ENCODE measurements around the gene ABHD12B.

Gene ABHD12B

GRCh38 chr14:50839048-50839447, 32.8 kb upstream of the ABHD12B start:
- no peak for DNase-seq (ENCODE audit: low read depth in 2 of 2)

- no peak for DNase-seq (ENCODE audit: low read depth in 2 of 2)
Measured at GRCh38 chr14:50839691-50840090, 32.2 kb upstream of the ABHD12B start.

DNA sequence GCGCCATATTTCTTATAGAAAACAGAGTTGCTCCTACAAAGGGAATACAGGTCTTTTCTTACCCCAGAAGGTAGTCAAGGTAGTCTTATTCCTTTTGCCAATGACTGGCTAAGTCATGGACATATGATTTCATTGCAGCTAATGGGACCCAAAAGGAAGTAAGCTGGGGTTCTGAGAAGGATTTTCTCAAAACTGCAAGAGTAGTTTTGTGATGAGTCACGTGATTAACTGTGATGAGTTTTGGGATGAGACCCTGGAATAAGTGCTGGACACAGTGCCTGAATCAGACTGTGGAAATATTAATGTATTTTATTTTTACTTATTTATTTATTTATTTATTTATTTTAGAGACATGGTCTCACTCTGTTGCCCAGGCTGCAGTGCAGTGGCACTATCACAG, 27.5 kb upstream of the ABHD12B start:
- DNase-seq (ENCODE audit: low read depth in 2 of 2): no peak

DNA sequence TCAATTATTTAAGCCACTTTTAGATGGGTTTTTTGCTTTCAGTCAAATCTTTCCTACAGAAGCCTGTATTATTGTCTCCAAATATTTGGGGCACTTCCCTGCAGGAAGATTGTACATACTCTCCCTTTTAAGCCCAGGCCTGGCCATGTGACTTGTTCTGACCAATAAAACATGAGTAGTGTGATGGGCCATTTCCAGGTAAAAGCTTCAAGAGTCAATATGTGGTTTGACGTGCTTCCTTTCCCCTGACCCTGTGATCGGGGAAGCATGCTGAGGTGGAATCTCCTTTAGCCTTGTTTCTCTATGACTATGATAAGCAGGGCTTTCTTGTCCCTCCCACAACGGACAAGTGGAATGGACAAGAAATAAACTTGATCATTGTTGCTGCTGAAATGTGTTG, 26.7 kb upstream of the ABHD12B start:
- no peak for DNase-seq (ENCODE audit: low read depth in 2 of 2)

GRCh38 chr14:50846226-50846880, 25.5 kb upstream of the ABHD12B start:
- DNase-seq (ENCODE audit: low read depth in 2 of 2): no peak

DNA sequence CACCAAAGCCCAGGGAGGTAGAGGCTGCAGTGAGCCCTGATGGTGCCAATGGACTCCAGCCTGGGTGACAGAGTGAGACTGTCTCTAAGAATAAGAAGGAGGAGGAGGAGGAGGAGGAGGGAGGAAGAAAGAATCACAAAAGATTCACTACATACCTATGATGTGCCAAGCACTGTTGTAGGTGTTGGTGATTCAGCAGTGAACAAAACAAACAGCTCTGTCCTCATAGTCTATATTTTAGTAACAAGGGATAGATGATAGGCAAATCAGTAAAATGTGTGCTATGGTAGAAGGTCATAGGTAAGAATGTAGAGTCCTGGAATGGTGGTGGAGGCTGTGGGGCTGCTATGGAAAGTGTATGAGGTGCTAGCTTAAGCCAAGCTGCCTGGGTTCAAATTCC, 18.0 kb upstream of the ABHD12B start:
- DNase-seq (ENCODE audit: low read depth in 2 of 2): no peak

DNA sequence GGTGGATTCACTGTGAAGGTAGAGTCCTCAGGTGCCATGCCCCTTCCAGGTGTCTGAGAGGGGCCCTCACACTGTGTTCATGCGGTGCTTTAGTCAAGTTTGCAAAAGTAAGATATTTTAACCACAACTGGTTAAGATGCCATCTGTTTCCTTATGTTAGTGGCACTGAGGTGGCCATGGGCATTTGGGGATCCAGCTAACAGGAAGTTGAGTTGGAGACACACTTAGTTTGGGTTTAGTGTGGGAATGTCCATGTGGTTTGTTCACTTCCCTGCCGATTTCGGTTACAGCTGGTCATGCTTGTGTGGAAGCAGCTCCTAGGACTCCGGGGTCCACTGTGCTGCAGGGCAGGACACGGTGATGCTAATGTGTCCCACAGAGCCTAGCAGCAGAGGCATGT, 17.3 kb upstream of the ABHD12B start:
- DNase-seq (ENCODE audit: low read depth in 2 of 2): no peak

DNA sequence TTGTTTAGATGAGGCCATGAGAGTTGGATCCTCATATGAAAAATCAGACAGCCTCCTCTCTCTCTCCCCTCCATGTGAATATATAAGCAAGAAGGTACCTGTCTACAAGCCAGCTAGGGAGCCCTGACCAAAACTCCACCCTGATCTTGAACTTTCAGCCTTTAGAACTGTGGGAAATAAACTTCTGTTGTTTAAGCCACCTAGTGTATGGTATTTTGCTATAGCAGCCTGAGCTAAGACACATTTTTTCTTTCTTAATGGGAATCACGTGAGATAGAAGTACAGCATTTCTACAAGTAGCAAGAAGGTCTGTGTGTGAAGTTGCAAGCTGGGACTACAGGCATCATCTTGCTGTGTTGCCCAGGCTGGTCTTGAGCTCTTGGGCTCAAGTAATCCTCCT, 16.3 kb upstream of the ABHD12B start:
- no peak for DNase-seq (ENCODE audit: low read depth in 2 of 2)

DNA sequence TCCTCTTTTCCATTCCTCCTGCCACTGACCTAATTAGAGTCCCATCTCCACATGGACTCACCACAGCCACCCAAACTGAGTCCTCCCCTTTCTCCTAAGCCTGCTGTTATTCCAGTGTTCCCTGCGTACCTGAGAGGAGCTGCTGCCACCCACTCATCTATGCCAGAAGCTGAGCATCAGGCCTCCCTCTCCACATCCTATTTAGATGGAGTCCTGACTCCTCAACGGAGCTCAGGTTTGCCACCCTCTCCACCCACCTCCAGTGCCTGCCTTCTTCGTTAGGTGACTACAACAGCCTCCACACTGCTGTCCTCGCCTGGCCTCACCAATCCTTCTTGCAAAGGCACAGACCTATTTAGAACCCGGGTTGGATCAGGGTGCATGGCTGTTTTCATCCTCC, 15.2 kb upstream of the ABHD12B start:
- DNase-seq (ENCODE audit: low read depth in 2 of 2): no peak

DNA sequence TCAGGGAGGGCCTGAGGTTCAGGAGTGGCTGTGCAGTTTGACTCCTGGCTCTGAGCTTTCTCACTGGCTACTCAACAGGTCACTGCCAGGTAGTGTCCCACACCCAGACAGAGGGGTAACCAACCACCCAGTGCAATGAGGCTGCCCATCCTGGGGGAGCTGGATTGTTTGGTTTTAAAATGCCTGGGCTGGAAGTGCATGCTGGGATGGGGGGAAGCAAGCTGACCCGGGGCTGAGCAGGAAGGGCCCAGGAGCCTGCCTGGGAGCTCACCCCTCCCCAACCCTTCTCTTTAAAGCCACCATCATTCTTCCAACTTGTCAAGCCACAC, 12.6 kb upstream of the ABHD12B start:
- DNase-seq (ENCODE audit: low read depth in 2 of 2): no peak

- peak; percentile 57 to 79 for DNase-seq (ENCODE audit: low read depth in 2 of 2)
Measured at GRCh38 chr14:50860478-50861086, 11.3 kb upstream of the ABHD12B start.

DNA sequence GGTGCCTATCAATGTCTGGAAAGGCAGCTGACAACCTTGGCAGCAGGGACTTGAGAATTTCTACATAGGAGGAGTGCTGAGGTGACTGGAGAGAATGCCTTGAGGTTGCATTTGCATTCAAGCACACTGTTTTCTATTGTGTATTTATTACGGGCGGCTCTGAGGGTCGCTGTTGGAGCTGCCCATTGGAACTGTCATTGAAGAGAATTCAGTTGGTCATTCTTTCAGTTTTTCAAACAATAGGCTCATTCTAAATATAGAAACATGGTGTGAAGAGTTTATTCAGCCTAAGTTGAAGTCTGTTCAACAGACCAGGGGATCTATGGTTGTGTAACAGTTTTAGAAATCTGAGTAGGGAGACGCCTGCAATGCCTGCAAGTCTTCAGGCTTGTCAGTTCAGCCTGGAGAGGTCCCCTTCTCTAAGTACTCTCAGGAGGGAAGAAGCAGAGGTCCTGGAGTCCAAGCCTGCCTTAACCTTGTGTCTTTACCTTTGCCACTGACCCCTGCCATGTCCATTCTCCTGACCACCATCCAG, 9.8 kb upstream of the ABHD12B start:
- no peak for DNase-seq (ENCODE audit: low read depth in 2 of 2)

DNA sequence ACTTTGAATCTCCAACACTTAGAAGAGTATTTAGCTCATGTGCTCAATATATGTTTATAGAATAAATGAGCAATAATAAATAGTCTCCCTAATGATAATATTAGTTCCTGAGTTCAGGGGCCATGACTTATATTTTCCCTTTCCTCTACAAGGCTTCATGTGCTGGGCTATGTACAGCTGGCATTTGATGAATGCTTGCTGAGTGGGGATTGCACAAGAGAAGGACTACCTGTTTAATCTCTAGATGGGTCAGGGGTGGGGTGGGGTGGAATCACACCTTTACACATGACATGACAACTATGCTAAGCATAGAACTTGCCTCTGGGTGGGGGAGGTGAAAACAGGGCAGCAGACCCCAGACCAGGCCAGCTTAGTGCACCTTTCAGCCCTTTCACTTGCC, 7.6 kb upstream of the ABHD12B start:
- no peak for DNase-seq (ENCODE audit: low read depth in 2 of 2)

DNA sequence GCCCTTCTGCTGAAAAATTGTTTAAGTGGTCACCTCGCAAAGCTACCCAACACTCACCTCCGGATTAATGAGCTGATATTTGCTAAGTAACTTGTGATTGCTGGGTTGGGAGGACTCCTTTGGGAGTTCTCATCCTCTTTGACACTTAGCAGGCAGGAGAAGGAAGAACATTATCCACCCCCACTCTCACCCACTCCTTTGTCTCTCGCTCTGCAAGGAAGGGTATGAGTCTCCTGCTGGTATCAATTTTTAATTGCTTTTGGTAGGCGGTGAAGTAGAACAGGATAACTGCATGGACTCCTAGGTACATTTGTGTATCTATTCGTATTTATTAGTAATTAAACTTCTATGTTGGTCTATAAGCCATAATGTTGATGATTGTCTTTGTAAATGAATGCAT, 6.9 kb upstream of the ABHD12B start:
- DNase-seq (ENCODE audit: low read depth in 2 of 2): no peak

- DNase-seq (ENCODE audit: low read depth in 2 of 2): no peak
Measured at GRCh38 chr14:50865391-50866076, 6.3 kb upstream of the ABHD12B start.

DNA sequence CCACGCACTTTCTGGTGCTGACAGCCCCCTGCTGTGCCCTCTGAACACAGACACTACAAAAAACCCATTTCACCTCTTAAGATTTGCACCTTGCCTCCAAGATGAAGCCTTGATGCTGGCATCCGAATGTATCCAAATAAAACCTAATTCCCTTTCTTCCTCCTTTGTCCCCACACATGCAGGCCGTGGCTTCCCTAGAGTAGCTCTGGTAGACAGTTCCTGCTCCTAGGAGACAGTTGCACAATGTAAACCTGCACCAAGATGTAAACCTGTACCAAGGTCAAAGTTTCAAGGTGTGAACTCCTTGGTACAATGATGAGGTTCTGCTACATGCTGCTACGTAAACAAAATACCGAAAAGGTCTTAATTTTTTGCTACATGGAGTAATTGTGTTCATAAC, 625 bp upstream of the ABHD12B start:
- no peak for DNase-seq (ENCODE audit: low read depth in 2 of 2)

DNA sequence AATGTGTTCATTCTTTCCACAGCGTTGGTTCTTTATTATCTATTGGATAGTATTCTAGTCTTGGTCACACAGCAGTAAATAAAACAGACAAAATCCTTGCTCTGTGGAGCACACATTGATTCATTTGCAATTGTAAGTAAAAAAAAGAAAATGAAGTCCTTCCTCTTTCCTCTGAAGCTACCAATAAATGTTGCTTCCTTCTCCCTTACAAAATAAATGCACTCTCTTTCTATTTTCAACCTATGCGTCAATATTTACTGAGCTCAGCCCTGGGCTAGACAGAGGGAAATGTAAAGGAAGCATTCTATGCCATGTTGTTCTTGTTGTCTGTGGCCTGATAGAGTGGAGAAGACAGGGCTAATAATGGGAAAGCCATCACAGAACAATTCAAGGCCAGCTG, 2.9 kb downstream of the ABHD12B start:
- no peak for DNase-seq (ENCODE audit: low read depth in 2 of 2)

DNA sequence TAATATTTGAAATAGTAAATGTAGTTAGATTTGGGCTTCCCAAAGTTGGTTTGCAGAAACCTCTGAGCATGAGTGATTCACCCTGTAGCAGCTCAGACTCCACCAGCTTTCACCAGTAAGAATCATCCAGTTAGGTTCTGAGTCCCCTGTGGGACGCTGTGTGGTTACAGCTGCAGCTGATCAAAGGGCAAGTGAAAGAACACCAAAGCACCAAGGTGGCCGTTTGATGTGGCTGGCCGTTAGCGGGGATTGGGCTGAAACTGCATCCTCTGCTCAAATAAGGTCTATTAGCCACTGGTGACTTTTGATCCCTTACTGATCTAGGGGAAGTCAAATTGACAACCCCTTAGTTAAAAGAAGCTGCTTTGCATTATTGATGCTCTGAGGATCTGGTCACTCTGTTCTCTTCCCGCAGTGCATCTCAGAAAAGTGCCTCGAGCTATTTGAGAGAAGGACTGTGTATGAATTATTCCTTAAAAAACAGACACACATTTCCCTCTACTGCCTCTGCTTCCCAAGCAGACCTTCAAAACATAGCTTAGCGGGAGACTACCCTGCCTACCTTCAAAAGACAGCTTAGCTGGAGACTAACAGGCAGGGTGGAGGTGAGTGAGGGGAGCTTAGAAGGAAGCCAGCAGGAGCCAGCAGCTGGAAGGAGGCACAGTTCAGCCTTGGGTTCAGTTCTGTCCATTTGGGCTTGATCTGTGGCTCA, 3.7 kb downstream of the ABHD12B start:
- DNase-seq (ENCODE audit: low read depth in 2 of 2): peak in 1 of 2 donors; percentile 4

- DNase-seq (ENCODE audit: low read depth in 2 of 2): no peak
Measured at GRCh38 chr14:50882932-50883826, 11.3 kb downstream of the ABHD12B start.

DNA sequence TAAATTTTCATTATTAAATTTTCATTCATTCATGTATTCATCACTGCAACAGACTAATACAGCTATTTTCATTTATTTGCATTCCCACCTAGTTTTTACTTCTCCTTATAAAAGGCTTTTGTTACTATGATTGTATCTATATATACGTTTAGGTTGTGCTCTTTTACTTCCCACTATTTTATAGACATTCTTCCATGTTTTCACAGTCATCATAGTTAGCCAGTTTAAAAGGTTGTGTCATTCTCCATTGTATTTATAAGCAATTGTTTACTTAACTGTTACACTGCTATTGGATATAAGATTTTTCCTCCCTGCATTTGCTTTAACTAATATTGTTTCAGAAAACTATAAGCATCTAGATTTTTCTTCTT, 12.0 kb downstream of the ABHD12B start:
- DNase-seq (ENCODE audit: low read depth in 2 of 2): no peak

GRCh38 chr14:50887476-50887875, 15.6 kb downstream of the ABHD12B start:
- no peak for DNase-seq (ENCODE audit: low read depth in 2 of 2)

- DNase-seq (ENCODE audit: low read depth in 2 of 2): no peak
Measured at GRCh38 chr14:50892255-50892654, 20.4 kb downstream of the ABHD12B start.
